Liver (tissue), 3 donors: ENCODE data around the gene NTN5.

ENCODE experiments used
- ATF3 ChIP-seq: IDR thresholded peaks from 2 replicates; pipeline ENCODE4 v1.6.1; 2016; ENCODE audit warnings: antibody characterized with exemption
- CTCF ChIP-seq: fragments of 150-350 bp; IDR thresholded peaks from 2 replicates; pipeline ENCODE4 v1.5.1; 2017; ENCODE audit warnings: improper control_type of control experiment, low read depth, low read length; ENCODE audit not compliant: missing input control
- GABPA ChIP-seq, 2 donors: IDR thresholded peaks in 1 of 2; conservative IDR thresholded peaks in 1 of 2; 2 replicates each; pipeline ENCODE4 v1.6.1; 2016; ENCODE audit warnings: antibody characterized with exemption in 2 of 2, mild to moderate bottlenecking in 1 of 2, moderate library complexity in 1 of 2
- JUND ChIP-seq, 2 donors: IDR thresholded peaks; 2 replicates each; pipeline ENCODE4 v1.6.1; 2016; ENCODE audit warnings: antibody characterized with exemption in 2 of 2
- MAX ChIP-seq: IDR thresholded peaks from 2 replicates; pipeline ENCODE4 v1.6.1; 2016; ENCODE audit warnings: antibody characterized with exemption
- RAD21 ChIP-seq, 2 donors: IDR thresholded peaks; 2 replicates each; pipeline ENCODE4 v1.6.1; 2016; ENCODE audit warnings: antibody characterized with exemption in 2 of 2, mild to moderate bottlenecking in 2 of 2
- SP1 ChIP-seq: IDR thresholded peaks from 2 replicates; pipeline ENCODE4 v1.6.1; 2018; ENCODE audit warnings: antibody characterized with exemption, mild to moderate bottlenecking
- YY1 ChIP-seq: IDR thresholded peaks from 2 replicates; pipeline ENCODE4 v1.6.1; 2016; ENCODE audit warnings: antibody characterized with exemption, mild to moderate bottlenecking
- ZBTB33 ChIP-seq: IDR thresholded peaks from 2 replicates; pipeline ENCODE4 v1.6.1; 2016; ENCODE audit warnings: antibody characterized with exemption
- TF ChIP-seq, protein P1 (sequence below): IDR thresholded peaks from 2 replicates; pipeline ENCODE4 v1.6.1; 2016; ENCODE audit warnings: antibody characterized with exemption, mild to moderate bottlenecking
- donor health status: healthy.
- donor health status: healthy.

DNA sequence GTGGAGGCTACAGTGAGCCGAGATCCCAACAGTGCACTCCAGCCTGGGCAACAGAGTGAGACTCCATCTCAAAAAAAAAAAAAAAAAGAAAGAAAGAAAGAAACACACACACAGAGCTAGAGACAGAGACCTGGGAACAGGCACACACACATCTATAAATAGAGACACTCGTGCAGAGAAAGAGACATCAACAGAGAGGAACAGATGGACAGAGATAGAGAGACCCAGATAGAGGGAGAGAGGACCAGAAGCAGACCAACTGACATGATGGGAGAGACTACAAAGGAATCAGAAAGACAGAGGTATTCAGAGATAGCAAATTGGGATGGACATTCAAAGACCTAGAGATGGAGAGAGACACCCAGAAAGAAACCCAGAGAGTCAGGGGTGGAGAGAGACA lies 24.7 kb downstream of the NTN5 start:
- TF ChIP-seq CTCF (no peak), RAD21 (IDR thresholded peaks at IDR 0.05) (no peak), YY1 (no peak), MAX (no peak), ATF3 (no peak), GABPA (IDR thresholded peaks at IDR 0.05 in 1 of 2, conservative IDR thresholded peaks at IDR 0.05 in 1 of 2) (no peak), ZBTB33 (no peak), JUND (IDR thresholded peaks at IDR 0.05) (no peak), SP1 (no peak)
- TF ChIP-seq, protein P1, sequence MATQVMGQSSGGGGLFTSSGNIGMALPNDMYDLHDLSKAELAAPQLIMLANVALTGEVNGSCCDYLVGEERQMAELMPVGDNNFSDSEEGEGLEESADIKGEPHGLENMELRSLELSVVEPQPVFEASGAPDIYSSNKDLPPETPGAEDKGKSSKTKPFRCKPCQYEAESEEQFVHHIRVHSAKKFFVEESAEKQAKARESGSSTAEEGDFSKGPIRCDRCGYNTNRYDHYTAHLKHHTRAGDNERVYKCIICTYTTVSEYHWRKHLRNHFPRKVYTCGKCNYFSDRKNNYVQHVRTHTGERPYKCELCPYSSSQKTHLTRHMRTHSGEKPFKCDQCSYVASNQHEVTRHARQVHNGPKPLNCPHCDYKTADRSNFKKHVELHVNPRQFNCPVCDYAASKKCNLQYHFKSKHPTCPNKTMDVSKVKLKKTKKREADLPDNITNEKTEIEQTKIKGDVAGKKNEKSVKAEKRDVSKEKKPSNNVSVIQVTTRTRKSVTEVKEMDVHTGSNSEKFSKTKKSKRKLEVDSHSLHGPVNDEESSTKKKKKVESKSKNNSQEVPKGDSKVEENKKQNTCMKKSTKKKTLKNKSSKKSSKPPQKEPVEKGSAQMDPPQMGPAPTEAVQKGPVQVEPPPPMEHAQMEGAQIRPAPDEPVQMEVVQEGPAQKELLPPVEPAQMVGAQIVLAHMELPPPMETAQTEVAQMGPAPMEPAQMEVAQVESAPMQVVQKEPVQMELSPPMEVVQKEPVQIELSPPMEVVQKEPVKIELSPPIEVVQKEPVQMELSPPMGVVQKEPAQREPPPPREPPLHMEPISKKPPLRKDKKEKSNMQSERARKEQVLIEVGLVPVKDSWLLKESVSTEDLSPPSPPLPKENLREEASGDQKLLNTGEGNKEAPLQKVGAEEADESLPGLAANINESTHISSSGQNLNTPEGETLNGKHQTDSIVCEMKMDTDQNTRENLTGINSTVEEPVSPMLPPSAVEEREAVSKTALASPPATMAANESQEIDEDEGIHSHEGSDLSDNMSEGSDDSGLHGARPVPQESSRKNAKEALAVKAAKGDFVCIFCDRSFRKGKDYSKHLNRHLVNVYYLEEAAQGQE: no peak
